ENCODE results near the gene TDO2.
"Not testable (repeated sequence)": the region's sequence is repeated elsewhere in the genome, so short reads cannot be mapped to it uniquely, and the experiment has no call there.

Gene TDO2

DNA sequence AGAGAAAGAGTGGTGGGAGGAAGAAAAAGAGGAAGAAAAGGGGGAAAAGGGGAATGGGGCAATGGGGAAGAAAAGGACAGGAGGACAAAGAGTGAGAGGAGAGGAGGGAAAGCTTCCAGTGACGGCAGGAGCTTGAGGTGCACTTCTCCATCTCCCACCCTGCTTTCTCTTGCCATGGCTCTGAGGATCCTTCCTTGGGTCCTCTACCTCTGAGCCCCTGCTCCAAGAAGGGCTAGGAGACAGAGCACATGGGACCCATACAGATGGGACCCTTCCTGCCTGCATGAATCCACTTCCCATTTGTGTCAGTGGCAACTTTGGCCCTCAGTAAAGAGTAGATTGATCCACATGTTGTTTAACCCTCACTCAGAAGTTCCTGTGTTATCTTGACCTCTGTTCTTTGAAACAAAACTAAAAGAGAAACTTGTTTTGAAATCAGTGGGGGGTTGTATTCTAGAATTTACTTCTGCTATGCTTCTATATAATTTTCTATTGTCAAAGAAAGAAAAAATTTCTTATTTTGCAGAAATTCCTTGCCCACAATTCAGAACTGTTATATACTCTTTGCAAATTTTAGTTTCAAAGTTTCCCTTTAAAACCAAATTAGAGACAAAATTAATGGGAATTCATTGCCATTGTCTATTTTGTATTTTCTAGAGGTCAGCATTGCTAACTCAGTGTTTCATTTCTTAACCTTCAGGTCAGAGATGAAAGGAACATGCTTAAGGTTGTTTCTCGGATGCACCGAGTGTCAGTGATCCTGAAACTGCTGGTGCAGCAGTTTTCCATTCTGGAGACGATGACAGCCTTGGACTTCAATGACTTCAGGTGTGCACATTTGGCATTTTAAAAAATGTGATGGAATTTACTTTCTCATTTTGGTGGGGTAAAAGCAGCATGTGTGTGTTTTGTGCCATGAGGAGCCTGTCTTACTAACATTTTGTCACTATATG lies 5.0 kb downstream of the TDO2 start:
- no peak for DNase-seq (ENCODE audit: low read depth)

DNA sequence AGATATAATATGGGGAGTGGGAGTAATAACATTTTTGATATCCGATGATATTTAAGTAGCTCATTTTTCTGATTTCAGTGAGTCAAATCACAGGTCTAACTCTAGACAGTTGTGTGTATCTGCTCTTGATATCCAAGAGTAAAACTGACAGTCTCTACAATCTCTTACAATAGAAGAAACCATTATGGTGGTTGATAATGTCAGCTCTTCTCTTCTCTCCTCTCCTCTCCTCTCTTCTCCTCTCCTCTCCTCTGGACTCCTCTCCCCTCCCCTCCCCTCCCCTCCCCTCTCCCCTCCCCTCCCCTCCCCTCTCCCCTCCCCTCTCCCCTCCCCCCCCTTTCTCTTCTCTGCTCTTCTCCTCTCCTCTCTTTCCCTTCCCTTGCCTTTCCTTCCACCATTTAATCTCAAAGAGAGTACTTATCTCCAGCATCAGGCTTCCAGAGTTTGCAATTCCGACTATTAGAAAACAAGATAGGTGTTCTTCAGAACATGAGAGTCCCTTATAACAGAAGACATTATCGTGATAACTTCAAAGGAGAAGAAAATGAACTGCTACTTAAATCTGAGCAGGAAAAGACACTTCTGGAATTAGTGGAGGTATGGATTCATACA lies 6.2 kb downstream of the TDO2 start:
- DNase-seq (ENCODE audit: low read depth): no peak

DNA sequence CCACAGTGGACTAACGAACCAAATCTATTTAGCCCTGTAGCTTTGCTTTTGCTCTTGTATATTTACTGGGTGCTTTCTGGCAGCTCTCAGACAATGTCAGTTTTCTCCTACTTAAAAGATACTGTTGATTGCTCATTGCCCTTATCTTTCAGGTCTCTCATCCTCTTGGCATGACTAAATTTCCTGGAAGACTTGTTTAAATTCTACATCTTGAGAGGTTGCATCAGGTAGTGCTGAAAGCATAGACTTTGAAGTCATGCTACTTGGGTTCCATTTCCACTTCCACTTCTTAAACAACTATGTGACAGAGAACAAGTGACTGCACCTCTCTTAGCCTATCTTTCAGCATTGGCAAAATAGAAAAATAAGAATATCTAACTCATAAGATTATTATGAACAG lies 8.4 kb downstream of the TDO2 start:
- no peak for DNase-seq (ENCODE audit: low read depth)

DNA sequence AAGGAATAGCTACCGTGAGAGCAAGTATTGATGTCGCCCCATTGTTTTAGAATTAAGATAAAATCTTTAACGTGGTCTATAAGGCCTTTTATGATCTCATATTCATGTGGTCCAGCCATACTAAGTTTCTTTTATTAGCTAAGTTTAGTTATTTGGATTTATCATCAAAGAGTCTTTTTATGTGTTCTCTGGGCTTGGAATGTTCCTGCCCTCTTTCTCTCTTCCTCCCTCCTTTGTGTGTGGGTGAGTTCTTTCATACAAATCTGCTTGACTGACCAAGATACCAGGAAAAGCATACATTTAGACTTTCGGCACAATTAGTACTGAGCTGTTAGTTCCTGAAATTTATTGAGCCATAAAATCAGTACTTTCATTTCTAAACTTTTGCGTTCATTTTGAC lies 11.3 kb downstream of the TDO2 start:
- DNase-seq (ENCODE audit: low read depth): no peak

DNA sequence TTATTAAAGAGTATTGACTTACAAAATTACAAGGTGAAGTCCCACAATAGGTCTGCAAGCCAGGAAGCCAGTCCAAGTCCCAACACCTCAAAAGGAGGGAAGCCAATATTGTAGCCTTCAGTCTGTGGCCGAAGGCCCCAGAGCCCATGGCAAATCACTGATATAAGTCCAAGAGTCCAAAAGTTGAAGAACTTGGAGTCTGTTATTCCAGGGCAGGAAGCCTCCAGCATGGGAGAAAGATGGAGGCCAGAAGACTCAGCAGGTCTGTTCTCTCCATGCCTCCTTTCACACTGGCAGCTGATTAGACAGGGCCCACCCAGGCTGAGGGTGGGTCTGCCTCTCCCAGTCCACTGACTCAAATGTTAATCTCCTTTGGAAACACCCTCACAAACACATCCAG lies 18.1 kb downstream of the TDO2 start:
- DNase-seq (ENCODE audit: low read depth): no peak

DNA sequence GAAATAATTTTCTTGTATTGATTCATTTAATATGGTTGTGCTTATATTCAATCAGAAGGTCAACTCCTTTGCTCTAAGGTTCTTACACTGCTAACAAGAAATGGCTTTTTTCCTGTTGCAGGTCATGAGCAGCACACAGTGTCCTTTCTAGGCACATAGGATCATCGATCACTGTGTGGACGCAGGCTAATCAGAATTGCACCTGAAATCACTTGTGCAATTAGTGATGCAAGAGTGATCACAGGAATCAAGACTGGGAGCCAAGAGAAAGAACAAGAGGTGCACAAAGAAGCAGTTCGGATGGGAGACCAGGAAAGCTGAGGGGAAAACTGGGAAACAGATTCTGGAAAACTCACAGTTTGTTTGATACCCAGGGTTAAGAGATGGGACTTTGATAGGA lies 21.1 kb downstream of the TDO2 start:
- no peak for DNase-seq (ENCODE audit: low read depth)

DNA sequence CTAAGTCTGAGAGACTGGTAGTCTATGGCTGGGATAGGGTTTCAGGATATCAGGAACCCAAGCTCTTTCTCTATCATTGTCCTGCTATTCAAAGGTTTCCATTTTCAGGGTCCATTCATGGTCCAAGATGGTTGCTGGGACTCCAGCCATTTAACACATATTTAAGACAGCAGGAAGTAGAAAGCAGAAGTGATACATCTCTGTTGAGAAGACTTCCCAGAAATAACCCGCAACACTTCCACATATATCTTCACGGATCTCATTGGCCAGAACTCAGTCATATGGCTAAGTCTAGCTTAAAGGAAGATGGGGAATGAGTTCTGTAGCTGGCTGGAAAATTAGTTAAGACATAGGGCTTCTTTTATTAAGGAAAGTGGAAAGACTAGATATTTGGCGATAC lies 26.3 kb downstream of the TDO2 start:
- no peak for DNase-seq (ENCODE audit: low read depth)

DNA sequence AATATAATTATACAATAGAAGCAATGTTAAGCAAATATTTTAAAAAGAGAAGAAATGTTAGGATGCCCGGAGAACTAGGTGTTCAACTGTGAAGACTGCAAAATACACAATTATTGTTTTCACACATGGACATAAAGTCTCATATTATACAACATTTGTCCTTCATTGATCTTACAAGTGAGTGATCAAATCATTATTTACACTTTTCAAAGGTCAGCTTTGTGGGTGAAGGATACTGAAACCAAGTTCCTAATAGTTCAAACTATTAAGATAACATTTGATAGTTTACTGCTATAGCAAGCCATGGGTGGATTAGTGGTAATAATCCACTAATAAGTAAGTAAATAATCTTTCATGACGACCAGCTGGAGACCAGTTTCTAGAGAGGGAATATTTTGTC lies 26.8 kb downstream of the TDO2 start:
- DNase-seq (ENCODE audit: low read depth): no peak

DNA sequence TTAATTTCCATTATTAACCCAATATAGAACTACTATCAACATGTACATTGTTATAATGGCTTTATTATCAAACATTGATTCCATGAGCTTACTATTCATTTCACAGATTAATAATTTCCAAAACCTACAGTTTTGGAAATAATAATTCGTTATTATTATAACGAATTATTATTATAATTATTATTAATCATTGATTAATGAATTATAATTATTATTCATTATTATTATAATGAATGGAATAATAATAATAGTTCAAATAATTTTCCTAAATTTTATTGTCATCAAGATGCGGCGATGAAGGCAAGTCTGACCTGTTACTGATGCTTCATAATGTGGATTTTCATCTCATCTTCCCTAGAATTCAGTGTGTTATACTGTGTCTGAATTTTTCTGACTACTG lies 28.1 kb downstream of the TDO2 start:
- no peak for DNase-seq (ENCODE audit: low read depth)

DNA sequence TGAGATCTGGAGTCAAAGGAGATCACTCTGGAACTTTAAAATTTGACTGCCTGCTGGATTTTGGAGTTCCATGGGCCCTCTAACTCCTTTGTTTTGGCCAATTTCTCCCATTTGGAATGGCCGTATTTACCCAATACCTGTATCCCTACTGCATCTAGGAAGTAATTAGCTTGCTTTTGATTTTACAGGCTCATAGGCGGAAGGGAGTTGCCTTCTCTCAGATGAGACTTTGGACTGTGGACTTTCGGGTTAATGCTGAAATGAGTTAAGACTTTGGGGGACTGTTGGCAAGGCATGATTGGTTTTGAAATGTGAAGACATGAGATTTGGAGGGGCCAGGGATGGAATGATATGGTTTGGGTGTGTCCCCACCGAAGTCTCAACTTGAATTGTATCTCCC lies 31.1 kb downstream of the TDO2 start:
- not testable (repeated sequence) for DNase-seq (ENCODE audit: low read depth)

DNA sequence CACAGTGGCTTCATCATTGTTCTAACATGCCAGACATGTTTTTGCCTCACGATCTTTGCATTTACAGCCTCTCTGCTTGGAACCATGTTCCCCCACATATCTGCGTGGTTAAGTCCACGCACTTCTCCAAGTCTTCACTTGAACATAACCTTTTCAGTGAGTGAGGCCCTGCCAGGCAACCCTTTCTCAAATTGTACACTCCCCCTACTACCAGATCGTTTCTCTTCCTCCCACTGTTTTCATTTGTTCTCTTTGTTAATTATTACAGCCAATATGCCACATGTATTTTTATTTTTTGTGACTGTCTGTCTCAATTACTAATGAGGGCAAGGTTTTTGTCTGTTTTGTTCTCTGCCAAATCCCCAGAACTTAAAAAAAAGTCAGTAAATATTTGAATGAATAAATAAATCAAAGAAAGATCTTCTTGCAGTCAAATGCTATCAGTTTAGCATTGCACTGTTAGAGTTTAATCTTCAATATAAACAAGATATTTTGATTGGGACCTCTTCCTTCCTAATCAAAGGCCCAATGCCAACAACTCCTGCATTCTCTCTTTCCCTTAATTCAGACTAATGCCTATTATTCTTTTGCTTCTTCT lies 32.0 kb downstream of the TDO2 start:
- DNase-seq (ENCODE audit: low read depth): no peak

DNA sequence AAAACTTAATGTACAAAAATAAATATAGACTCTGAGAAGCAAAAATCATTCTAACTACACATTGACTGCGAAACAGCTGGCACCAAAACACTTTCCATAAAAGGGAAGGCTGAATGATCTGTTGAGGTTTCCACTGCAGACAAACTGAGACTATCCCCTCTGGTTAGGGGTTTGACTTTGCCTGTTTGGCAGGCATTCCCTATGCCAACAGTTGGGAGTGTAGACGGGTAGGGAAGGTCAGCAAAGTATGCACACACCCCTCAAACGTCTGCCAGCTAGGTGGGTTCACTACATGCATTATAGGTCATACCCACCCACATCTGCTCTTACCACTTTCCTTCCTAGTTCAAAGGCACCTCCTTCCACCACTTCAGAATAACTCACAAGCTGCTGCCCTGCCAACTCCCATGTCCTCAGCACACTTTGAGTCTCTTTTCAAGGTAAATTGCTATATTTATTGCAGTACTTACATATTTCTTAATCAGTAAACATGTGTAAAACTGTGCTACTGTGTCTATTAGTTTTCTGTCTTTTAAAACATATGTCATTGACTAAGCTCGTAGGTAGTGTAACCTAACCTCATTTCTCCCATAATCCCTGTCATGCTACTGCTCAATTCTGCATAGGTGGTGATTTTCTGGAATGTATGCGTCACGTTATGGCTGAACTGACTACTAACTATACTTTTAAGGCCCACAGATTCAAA lies 37.7 kb downstream of the TDO2 start:
- no peak for DNase-seq (ENCODE audit: low read depth)

DNA sequence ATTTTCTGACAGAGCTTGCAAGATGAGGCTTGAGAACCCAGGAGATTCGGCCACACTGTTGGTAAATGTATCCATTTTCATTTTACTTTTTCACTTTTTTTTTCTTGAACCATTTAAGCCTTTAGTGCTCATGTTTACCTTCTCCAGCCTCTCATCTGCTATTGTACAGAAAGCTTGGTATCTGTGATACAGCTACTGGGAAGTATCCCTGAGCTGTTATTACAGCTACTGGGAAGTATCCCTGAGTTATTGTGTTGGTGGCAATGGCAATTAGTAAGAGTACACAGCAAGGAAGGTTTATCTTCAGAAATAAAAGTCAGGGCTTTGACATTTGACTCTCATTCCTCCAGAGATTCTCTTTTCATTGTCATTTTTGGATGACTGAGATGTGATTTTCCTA lies 38.3 kb downstream of the TDO2 start:
- DNase-seq (ENCODE audit: low read depth): no peak

DNA sequence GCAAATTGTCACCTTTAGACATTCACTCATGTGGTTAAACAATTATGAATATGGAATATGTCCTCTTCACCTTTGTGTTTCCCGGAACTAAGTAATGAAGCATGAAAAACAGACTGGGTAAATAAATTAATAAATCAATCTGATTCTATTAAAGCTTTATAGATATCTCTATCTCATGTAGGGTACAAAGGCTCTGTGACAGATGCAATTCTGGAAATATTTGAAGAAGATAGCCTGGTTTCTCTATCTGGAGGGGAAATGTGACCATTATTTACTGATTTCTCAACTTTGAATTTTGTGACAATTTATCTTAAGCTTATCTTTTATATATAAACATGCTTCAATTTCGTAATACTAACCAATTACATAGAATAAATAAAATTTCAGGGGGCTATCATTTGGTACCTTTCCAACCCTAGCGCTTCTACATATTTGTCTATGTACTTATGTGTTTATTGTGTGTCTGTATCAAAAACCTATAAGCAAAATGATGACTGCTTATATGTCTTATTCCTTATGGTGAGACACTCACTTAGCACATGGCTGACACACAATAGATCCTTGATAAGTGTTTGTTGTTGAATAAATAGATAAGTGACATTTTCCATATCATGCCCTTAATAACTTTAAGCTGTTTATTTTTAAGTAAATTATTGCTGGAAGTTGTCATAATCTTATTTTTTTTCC lies 40.3 kb downstream of the TDO2 start:
- DNase-seq (ENCODE audit: low read depth): no peak

DNA sequence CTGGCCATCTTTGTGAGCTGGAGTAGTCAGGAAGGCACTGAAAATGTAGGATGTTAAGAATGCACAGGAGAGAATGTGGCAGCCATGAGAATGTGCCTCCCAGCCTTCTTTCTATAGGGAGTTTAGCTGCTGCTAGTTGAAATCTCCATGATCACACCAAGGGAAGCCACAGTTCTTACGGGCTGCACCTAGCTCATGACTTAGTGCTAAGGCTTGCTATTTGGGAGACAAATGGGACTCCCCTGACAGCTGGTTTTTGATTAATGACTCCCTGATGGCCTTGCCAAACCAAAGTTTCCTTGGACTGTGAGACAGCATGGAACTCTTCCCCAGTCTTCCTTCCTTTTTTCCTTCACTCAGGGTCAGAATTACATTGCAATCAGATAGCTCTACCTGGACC lies 41.0 kb downstream of the TDO2 start:
- no peak for DNase-seq (ENCODE audit: low read depth)

DNA sequence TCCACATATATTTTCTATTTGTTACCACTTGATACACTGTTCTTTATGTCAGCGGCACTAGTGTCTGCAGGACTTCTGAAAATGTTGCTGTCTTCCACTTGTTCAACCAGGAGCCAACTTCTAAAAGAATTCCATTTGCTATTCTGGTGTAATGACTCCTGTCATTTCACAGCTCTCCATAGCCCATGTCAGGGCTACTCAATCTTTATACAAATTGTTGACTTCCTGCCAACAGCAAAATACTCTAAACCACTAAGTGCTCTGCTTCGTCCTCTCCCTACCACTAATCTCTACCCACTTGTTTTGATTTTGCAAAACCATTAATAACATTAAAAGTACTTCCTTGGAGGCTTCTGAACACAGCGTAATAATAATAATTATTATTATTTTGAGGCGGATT lies 43.0 kb downstream of the TDO2 start:
- no peak for DNase-seq (ENCODE audit: low read depth)

DNA sequence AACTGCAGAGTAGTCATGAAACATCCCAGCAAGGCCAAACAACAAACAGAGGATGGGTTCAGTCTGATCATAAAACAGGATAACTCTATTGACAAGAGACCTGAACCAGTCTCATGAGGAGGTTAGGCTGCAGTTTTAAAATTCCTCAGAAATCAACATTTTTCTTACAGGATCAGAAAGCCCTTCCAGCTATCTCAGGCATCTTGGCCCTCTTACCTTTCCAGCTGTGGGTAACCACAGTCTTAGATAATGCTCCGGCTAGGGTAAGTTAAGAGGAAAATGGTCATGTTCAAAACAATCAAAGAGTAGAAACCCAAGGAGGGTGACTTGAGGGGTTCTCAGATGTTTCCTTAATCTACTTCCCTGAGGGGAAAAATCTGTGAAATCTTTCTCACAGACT lies 45.0 kb downstream of the TDO2 start:
- no peak for DNase-seq (ENCODE audit: low read depth)

DNA sequence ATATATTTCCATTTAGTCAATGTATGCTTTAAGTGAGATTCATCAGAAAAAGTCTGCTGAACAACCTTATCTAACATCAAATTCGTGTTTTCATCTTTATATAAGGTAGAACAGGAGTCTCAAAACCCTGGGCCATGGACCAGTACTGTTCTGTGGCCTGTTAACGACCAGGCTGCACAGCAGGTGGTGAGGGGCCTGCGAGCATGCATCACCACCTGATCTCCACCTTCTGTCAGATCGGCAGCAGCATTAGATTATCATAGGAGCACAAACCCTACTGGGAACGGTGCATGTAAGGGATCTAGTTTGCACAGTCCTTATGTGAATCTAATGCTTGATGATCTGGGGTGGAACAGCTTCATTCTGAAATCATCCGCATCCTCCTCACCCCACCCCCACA lies 47.0 kb downstream of the TDO2 start:
- DNase-seq (ENCODE audit: low read depth): no peak

DNA sequence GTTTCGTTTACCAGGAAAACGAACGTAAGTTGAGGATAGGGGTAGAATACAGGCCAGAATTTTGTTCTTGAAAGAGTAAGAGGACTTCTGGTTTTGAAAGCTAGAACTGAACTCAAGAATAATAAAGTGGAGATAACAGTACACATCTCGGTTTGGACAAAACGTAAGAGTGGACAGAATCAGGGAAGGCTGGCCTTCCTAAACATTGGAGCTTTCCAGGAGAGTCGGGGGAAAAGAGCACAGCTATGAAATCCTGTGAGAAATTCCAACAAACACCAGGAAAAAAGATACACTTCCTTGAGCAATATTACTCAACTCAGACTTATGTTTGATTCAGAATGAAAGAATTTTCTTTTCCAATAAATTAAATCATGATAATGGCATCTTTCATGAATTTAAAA lies 49.0 kb downstream of the TDO2 start:
- no peak for DNase-seq (ENCODE audit: low read depth)

DNA sequence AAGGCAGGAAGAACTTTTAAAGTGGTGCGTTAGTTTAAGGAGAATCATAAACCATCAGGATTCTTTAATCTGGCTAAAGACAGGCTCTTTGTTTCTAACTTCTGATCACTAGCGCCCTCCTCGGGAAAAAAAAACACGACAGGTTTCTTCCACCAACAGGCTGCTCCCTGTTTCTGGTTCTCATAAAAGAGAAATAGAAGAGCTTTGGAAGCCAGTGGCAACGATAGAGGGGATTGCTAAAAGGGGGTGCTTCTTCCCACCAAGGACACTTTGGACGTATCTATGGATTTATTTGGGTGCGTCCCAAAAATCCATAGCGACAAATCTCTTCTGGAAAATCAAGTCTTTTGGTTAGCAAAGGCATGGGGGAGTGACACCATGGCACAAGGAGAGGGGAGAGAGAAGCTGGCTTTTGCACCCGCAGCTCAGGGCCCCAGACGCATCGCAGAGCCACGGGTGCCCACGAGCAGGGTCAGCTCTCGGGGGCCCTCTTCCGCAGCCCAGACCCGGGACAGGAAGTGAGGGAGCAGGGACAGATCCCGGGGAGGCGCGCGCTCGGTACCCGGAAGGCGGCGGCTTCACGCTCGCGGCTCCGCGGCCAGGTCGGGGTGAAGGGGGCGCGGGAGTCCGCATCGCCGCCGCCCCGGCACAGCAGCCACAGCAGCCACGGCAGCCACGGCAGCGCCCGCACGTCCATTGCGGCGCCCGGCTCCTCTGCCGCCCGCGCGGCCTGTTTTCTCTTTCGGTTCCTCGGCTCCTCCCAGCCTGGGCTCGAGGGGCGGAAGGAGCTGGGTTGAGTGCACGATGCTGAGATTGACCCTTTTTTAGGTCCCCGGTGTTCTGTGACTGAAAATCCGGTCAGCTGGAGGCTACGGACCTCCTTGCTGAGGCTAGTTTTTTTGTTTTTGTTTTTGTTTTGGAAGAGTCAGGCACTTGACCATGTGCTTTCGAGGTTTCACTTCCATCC lies 49.9 kb downstream of the TDO2 start, which contains the start of gene CTSO:
Gene CTSO (minus strand): TSS at position 716 of the 967 bp plus-strand sequence. CDS start 19 bp downstream, at position 697.
- peak; percentile 57 for DNase-seq (ENCODE audit: low read depth)

Data from stimulated activated CD8-positive, alpha-beta memory T cell treated with anti-CD3 and anti-CD28 coated beads, Interleukin-4, amount 100 ng/mL, for 24 hours (primary cell).